Skeletal muscle cell (primary cell): Measurements from ENCODE around the gene RNF31.
"Not testable (repeated sequence)": the region's sequence is repeated elsewhere in the genome, so short reads cannot be mapped to it uniquely, and the experiment has no call there.

Experiments
- DNase-seq: peaks from one replicate; pipeline ENCODE4 v3.0.0-alpha.2; 2010; ENCODE audit warnings: low read depth
- H3K4me3 ChIP-seq: 2 replicates; pipeline ENCODE4 v1.5.1; 2011; ENCODE audit warnings: low read depth, mild to moderate bottlenecking, control low read depth, low read length, moderate library complexity

RNF31 gene

GRCh38 chr14:24192933-24193332, 45.6 kb downstream of the RNF31 start:
- H3K4me3 ChIP-seq, result no peak overlapping the region

GRCh38 chr14:24194186-24194872, 47.0 kb downstream of the RNF31 start:
- DNase-seq, result no peak
- H3K4me3 ChIP-seq, result peak overlapping the region; percentile 89

More at GRCh38 chr14:24192933-24193332, 45.6 kb downstream of the RNF31 start:
- DNase-seq, result no peak

- DNase-seq, result no peak
- H3K4me3 ChIP-seq, result peak overlapping the region; percentile 89
Measured at GRCh38 chr14:24194873-24195185, 47.5 kb downstream of the RNF31 start.

GRCh38 chr14:24195186-24196070, 48.1 kb downstream of the RNF31 start, which contains the start of gene TM9SF1:
TM9SF1 (minus strand) TSS chr14:24195441; CDS start chr14:24195019, 422 bp downstream.
- DNase-seq, result peak; percentile 68
- H3K4me3 ChIP-seq, result peak within 1 kb of the TSS; percentile 89

- no peak for DNase-seq
- H3K4me3 ChIP-seq, result peak overlapping the region; percentile 89
Measured at GRCh38 chr14:24196071-24197055, 49.1 kb downstream of the RNF31 start.

GRCh38 chr14:24197056-24197450, 49.8 kb downstream of the RNF31 start:
- no peak overlapping the region for H3K4me3 ChIP-seq
- DNase-seq, result no peak

GRCh38 chr14:24198814-24199524, 51.7 kb downstream of the RNF31 start:
- no peak for DNase-seq
- no peak overlapping the region for H3K4me3 ChIP-seq

GRCh38 chr14:24202538-24202937, 55.2 kb downstream of the RNF31 start:
- H3K4me3 ChIP-seq, DNase-seq: not testable (repeated sequence)

GRCh38 chr14:24203249-24203886, 56.1 kb downstream of the RNF31 start:
- H3K4me3 ChIP-seq, DNase-seq: not testable (repeated sequence)

GRCh38 chr14:24204163-24205146, 57.2 kb downstream of the RNF31 start:
- no peak for DNase-seq
- H3K4me3 ChIP-seq, result no peak overlapping the region

GRCh38 chr14:24206260-24207103, 59.2 kb downstream of the RNF31 start:
- DNase-seq, result no peak
- H3K4me3 ChIP-seq, result no peak overlapping the region

GRCh38 chr14:24207104-24207551, 59.8 kb downstream of the RNF31 start:
- no peak for DNase-seq

GRCh38 chr14:24207625-24208024, 60.3 kb downstream of the RNF31 start:
- no peak for DNase-seq
- H3K4me3 ChIP-seq, result no peak overlapping the region

More at GRCh38 chr14:24207104-24207551, 59.8 kb downstream of the RNF31 start:
- no peak overlapping the region for H3K4me3 ChIP-seq
